HuH-7 (cell line): ENCODE results near the gene ANGPTL4.
"Not testable (repeated sequence)": the region's sequence is repeated elsewhere in the genome, so short reads cannot be mapped to it uniquely, and the experiment has no call there.

Experiments
- DNase-seq: peaks from one replicate; pipeline ENCODE4 v3.0.0; 2011; ENCODE audit warnings: low spot score

ANGPTL4 gene

DNA sequence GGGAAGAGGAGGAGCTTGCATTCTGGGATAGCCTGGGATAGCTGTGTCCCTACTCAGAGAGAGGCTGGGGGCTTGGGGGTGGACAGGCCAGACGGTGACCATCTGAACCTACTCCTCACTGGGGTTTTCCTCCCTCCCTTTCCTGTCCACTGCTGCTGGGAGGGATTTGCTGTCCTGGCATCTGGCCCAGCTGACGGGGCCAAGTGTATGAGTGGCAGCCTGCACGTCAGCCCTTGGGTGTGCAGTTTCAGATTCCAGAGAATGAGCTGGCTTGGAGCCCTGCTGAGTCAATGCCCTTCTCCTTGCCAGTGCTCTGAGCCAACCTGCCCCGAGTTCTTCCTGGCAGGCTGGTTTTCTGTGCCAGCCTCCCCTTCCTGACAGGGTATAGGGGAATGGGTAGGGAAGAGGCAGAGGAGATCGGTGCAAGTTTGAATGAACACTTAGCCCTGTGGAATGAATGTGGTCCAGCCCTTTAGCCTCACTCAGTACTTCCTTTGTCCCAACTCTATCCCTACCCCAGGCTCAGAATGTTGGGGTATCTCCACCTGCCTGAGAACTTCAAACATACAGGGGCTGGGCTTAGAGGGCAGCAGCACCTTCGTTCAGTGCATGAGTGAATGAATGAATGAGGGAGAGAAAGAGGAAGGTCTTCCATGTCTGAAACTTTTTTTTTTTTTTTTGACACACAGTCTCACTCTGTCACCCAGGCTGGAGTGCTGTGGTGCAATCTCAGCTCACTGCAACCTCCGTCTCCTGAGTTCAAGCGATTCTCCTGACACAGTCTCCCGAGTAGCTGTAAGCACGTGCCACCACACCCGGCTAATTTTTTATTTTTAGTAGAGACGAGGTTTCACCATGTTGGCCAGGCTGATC is 1.8 kb upstream of the ANGPTL4 start:
- no peak for DNase-seq

DNA sequence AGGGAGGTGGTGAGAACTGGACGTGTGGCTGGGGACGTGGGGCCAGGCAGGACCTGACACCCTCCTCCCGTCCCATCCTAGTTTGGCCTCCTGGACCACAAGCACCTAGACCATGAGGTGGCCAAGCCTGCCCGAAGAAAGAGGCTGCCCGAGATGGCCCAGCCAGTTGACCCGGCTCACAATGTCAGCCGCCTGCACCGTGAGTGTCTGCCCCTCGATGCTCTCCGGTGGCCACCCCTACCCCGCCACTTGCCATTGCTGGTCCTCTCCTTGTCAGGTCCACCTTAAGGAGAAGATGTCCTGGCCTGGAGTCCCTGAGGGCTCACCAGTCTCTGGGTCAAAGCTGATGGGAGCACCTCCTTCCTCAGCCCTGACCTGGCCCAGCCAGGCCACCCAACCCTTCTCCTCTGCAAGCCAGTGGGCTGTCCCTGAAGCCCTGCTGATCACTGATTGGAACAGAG is 2.2 kb downstream of the ANGPTL4 start:
- DNase-seq, result no peak

GRCh38 chr19:8366961-8367326 is 3.0 kb downstream of the ANGPTL4 start:
- no peak for DNase-seq

GRCh38 chr19:8367327-8368001 is 3.5 kb downstream of the ANGPTL4 start:
- no peak for DNase-seq

DNA sequence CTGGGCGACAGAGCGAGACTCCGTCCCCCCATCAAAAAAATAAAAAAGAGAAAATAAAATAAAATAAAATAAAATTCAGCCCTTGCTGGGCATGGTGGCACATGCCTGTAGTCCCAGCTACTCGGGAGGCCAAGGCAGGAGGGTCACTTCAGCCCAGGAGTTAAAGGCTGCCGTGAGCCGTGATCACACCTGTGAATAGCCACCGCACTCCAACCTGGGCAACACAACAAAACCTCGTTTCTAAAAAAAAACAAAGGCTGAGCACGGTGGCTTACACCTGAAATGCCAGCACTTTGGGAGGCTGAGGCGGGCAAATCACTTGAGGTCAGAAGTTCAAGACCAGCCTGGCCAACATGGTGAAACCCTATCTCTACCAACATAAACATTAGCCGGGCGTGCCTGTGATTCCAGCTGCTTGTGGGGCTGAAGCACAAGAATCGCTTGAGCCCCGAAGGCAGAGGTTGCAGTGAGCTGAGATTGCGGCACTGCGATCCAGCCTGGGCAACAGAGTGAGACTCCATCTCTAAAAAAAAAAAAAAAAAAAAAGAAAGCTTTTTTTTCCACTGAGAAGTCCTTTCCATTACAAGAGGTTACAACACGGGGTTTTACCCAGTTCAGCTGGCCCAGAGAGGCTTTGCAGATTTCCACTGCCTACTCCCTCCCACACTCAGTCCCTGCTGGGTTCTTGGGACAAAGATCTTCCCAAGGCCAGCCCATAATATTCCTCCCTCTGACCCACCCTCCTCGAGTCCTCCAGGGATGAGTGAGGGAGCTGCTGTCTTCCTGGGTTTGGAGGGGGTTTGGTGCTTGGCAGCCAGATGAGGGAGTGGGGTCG is 6.4 kb downstream of the ANGPTL4 start:
- DNase-seq, result no peak

DNA sequence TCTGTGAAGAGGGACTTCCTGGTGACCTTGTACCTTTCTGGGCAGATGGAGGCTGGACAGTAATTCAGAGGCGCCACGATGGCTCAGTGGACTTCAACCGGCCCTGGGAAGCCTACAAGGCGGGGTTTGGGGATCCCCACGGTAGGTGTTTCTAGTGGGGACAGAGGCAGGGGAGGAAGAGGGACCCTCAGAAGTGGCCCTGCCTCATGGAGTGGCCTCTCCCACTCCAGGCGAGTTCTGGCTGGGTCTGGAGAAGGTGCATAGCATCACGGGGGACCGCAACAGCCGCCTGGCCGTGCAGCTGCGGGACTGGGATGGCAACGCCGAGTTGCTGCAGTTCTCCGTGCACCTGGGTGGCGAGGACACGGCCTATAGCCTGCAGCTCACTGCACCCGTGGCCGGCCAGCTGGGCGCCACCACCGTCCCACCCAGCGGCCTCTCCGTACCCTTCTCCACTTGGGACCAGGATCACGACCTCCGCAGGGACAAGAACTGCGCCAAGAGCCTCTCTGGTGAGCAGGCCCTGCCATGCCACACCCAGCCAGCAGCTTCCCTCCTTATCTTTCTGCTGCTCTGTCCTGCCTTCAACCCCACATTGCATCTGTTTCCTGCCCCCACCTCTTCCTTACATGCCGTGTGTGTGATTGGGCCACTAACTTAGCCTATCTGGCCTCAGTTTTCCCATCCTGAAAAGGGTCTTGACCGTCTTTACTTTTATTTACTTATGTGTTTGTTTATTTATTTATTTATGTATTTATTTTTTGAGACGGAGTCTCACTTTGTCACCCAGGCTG is 7.3 kb downstream of the ANGPTL4 start:
- DNase-seq, result no peak

- peak; percentile 80 for DNase-seq
These were observed 10.2 kb downstream of the ANGPTL4 start for GRCh38 chr19:8373867-8374813.

GRCh38 chr19:8375766-8376165 is 11.8 kb downstream of the ANGPTL4 start:
- DNase-seq, result not testable (repeated sequence)

DNA sequence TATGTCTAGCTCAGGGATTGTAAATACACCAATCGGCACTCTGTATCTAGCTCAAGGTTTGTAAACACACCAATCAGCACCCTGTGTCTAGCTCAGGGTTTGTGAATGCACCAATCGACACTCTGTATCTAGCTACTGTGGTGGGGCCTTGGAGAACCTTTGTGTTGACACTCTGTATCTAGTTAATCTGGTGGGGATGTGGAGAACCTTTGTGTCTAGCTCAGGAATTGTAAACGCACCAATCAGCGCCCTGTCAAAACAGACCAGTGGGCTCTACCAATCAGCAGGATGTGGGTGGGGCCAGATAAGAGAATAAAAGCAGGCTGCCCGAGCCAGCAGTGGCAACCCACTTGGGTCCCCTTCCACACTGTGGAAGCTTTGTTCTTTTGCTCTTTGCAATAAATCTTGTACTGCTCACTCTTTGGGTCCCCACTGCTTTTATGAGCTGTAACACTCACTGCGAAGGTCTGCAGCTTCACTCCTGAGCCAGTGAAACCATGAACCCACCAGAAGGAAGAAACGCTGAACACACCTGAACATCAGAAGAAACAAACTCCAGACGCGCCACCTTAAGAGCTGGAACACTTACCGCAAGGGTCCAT is 12.5 kb downstream of the ANGPTL4 start:
- not testable (repeated sequence) for DNase-seq

DNA sequence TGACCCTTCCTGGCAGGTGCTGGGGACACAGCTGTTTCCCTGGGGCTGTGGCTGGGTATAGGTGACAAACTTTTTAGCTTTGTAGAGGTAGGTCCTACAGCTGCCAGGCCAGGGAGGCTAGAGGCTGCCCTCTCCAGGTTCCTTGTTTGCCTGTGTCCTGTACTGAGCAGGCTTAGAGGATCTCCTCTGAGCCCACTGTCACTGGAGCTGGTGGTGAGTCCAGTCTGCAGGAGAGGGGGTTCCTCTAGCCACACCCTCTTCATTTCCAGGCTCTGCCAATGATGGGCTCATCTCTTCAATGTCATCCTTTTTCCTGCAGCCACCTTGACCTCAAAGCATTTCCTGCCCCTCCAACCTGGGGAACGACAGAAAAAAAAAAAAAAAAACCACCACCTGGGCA is 13.6 kb downstream of the ANGPTL4 start:
- DNase-seq, result no peak

- not testable (repeated sequence) for DNase-seq
These were observed 15.4 kb downstream of the ANGPTL4 start for GRCh38 chr19:8379156-8379891.

GRCh38 chr19:8384569-8384968 is 20.6 kb downstream of the ANGPTL4 start:
- DNase-seq, result not testable (repeated sequence)

GRCh38 chr19:8385103-8385502 is 21.1 kb downstream of the ANGPTL4 start:
- not testable (repeated sequence) for DNase-seq

DNA sequence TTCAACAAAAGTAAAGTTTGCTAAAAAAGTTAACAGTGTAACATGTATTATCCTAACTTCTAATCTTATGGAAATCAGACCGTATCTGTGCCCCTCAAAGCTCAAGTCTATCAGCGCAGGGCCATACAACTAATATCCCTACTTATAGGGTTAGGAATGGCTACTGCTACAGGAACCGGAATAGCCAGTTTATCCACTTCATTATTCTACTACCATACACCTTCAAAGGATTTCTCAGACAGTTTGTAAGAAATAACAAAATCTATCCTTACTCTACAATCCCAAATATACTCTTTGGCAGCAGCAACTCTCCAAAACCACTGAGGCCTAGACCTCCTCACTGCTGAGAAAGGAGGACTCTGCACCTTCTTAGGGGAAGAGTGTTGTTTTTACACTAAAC is 21.6 kb downstream of the ANGPTL4 start:
- not testable (repeated sequence) for DNase-seq

- not testable (repeated sequence) for DNase-seq
These were observed 22.5 kb downstream of the ANGPTL4 start for GRCh38 chr19:8386419-8386818.

- DNase-seq, result no peak
These were observed 23.0 kb downstream of the ANGPTL4 start for GRCh38 chr19:8386990-8387389.

GRCh38 chr19:8387688-8388611 is 24.0 kb downstream of the ANGPTL4 start:
- DNase-seq, result no peak

DNA sequence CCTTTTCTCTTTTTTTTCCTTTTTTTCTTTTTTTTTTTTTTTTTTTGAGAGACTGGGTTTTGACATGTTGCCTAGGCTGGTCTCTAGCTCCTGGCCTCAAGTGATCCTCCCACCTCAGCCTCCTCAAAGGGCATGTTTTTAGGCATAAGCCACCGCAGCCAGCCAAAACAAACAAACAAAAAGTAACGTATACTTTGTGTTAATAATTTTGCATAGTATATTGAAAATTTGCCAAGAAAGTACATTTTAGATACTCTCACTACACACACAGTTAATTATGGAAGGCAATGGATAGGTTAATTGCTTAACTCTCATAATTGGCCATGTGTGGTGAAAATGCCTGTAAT is 24.6 kb downstream of the ANGPTL4 start:
- DNase-seq, result no peak
